ENCODE measurements around the gene STEAP4. TPM values are rescaled to one million over a fixed set of nuclear protein-coding genes. Genes with fewer than 3 reads are reported as not detected.

Gene STEAP4
- total RNA-seq, 1 donor, result 5.4 TPM

DNA sequence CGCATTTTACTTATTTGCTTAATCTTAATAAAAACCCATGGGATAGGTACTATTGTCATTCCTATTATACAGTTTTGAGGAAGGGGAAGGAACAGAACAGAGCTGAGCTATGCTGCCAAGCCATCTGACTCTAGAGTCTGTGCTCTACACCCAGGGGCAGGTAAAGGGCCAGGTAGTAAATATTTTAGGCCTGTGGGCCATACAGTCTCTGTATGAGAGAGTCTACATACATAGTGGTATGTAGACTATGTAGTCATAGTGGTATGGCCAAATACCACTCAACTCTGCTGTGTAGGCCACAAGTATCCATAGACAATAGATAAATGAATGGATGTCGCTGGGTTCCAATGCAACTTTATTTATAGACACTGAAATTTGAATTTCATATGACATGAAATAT lies 83.4 kb downstream of the STEAP4 start:
- no peaks in the 10 kb centered on the region for H3K9me3 ChIP-seq (ENCODE audit: low read depth, low read length)
- peaks cover 7% of the 10 kb centered on the region for H3K27me3 ChIP-seq (ENCODE audit: insufficient read depth, low read length)
- H3K27ac ChIP-seq (ENCODE audit: low read depth, low read length), result no peak overlapping the region
- H3K4me3 ChIP-seq (ENCODE audit: insufficient read depth, low read length), result no peak overlapping the region
- DNase-seq (ENCODE audit: insufficient read length, low spot score, missing footprints), result no peak
- peaks cover 2% of the 10 kb centered on the region for H4K20me1 ChIP-seq (ENCODE audit: insufficient read depth, low read length)
- H2AFZ ChIP-seq (ENCODE audit: low read length), result no peak overlapping the region
- H3K4me2 ChIP-seq (ENCODE audit: insufficient read depth, low read length), result no peak overlapping the region
- H3K4me1 ChIP-seq (ENCODE audit: insufficient read depth, low read length), result peaks cover 36% of the 10 kb centered on the region
- H3K36me3 ChIP-seq (ENCODE audit: insufficient read depth, low read length), result no peaks in the 10 kb centered on the region
- TF ChIP-seq, protein P1, sequence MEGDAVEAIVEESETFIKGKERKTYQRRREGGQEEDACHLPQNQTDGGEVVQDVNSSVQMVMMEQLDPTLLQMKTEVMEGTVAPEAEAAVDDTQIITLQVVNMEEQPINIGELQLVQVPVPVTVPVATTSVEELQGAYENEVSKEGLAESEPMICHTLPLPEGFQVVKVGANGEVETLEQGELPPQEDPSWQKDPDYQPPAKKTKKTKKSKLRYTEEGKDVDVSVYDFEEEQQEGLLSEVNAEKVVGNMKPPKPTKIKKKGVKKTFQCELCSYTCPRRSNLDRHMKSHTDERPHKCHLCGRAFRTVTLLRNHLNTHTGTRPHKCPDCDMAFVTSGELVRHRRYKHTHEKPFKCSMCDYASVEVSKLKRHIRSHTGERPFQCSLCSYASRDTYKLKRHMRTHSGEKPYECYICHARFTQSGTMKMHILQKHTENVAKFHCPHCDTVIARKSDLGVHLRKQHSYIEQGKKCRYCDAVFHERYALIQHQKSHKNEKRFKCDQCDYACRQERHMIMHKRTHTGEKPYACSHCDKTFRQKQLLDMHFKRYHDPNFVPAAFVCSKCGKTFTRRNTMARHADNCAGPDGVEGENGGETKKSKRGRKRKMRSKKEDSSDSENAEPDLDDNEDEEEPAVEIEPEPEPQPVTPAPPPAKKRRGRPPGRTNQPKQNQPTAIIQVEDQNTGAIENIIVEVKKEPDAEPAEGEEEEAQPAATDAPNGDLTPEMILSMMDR (IDR thresholded peaks at IDR 0.05; ENCODE audit: extremely low read depth, low read depth, low read length), result no peak
- peaks cover 15% of the 10 kb centered on the region for H3K79me2 ChIP-seq (ENCODE audit: insufficient read depth, low read length)

Other genes with a start within 250 kb of the STEAP4 start
- 66.3 and 77.1 TPM in 2 replicates for gene SRI, start 86.9 kb downstream of the STEAP4 start, total RNA-seq